Effector memory CD4-positive, alpha-beta T cell (primary cell): ENCODE data around the gene KIF25.

Experiments used
- DNase-seq, 3 donors: peaks; one replicate each; pipeline ENCODE4 v3.0.0-alpha.2; 2020
- H3K27ac ChIP-seq: 2 replicates; pipeline ENCODE4 v1.7.0; 2013; ENCODE audit warnings: mild to moderate bottlenecking, low read length, moderate library complexity; ENCODE audit not compliant: insufficient read depth, poor library complexity, severe bottlenecking
- H3K27me3 ChIP-seq: replicated peaks from 2 replicates; pipeline ENCODE4 v1.7.0; 2013; ENCODE audit warnings: mild to moderate bottlenecking, low read length; ENCODE audit not compliant: insufficient read depth, control insufficient read depth, poor library complexity, severe bottlenecking
- H3K36me3 ChIP-seq: 2 replicates; pipeline ENCODE4 v1.7.0; 2013; ENCODE audit warnings: mild to moderate bottlenecking, low read length, moderate library complexity; ENCODE audit not compliant: control insufficient read depth, insufficient read depth
- H3K4me1 ChIP-seq: 2 replicates; pipeline ENCODE4 v1.7.0; 2013; ENCODE audit warnings: low read length, mild to moderate bottlenecking; ENCODE audit not compliant: control insufficient read depth, insufficient read depth, poor library complexity, severe bottlenecking
- H3K4me3 ChIP-seq: 2 replicates; pipeline ENCODE4 v1.7.0; 2013; ENCODE audit warnings: low read length, low read depth, mild to moderate bottlenecking; ENCODE audit not compliant: insufficient read depth, poor library complexity, severe bottlenecking
- H3K9me3 ChIP-seq: 2 replicates; pipeline ENCODE4 v1.7.0; 2013; ENCODE audit warnings: mild to moderate bottlenecking, low read length, moderate library complexity; ENCODE audit not compliant: control insufficient read depth

The KIF25 gene

DNA sequence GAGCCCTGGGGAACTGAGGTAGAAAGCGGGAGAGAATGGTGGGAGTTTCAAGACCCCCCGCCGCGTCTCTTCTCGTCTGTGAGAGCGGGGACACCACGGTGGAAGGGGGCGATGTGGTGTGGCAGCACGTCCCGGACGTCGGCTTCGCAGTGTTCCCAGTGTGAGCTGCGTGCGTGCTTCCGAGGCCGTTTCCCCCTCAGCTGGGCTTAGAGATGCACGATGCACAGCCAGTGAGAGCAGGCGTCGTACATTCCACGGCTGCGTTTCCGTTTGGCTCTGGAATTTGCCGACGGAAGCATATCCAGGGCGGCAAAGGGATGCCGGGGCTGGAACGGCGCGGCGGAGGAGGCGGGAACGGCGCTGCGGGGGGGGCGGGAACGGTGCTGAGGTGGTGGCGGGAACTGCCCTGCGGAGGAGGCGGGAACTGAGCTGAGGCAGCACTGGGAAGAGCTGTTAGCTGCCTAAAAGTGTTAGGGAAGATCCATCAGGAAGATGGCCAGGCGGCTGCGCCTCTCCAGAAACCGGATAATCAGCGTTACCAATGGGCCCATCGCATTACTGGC lies 37.7 kb downstream of the KIF25 start:
- H3K27ac ChIP-seq, result no peak overlapping the region
- H3K9me3 ChIP-seq, result no peaks in the 10 kb centered on the region
- H3K27me3 ChIP-seq, result no peaks in the 10 kb centered on the region
- no peaks in the 10 kb centered on the region for H3K4me1 ChIP-seq
- H3K4me3 ChIP-seq, result peak overlapping the region; percentile 13
- DNase-seq, result no peak
- H3K36me3 ChIP-seq, result no peaks in the 10 kb centered on the region

DNA sequence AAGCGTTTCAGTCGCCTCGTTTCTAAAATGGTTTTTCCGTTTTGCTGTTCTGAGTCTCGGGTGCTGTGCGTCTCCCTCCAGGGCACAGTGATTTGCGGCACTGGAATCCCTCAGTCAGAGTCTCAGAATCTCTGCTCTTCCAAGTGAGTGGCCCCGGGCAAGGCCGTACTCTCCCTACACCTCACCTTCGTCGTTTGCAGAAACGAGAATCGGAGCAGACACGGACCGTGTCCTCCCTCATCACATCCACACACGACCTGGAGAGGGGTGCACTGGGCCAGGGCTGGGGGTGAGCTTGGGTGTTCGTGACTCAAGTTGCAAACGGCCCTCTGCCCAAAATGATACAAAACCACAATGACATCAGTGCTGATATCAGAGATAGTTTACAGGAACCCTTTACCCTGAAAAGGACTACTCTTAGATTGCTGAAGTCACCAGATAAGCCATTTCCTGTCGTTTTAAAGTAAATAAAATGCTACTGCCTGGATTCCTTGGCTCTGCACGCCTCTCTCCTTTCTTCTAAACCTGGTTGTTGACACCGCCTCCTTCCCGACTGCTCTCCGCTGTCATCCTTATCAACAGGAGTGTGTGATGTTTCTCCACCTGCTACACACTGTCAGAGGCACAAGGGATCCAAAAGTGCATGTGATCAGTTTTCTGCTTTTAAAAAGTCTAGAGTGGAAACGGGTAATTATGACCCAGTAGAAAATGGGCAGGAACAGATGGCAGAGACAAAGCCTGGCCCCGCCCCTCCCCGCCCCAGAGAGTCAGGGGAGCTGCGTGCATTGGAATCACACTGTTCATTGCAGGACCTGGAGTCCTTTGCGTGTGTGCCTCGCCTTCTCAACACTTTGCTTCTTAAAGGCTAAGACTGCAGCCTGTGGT lies 38.4 kb downstream of the KIF25 start:
- no peaks in the 10 kb centered on the region for H3K36me3 ChIP-seq
- H3K4me1 ChIP-seq, result no peaks in the 10 kb centered on the region
- H3K4me3 ChIP-seq, result peak overlapping the region; percentile 13
- H3K9me3 ChIP-seq, result no peaks in the 10 kb centered on the region
- no peaks in the 10 kb centered on the region for H3K27me3 ChIP-seq
- DNase-seq, result no peak
- no peak overlapping the region for H3K27ac ChIP-seq

DNA sequence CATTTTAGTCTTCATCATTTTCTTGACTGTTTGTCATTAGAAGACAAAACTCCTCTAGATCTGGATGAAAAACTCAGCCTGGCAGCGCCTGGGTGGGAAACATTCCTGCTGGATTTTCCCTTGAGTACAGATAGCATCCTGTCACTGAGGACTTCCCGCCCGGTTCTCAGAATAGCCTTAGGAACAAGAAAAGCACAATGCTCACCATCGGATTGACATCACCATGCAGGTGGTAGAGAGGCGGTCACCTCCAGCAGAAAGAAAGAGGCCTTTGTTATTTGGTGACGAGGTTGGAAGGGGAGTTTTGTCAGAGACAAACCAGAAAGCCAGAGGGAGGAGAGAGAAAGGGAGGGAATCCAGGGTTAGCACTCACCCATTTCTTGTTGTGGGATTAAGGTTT lies 39.8 kb downstream of the KIF25 start:
- no peaks in the 10 kb centered on the region for H3K4me1 ChIP-seq
- DNase-seq, result no peak
- H3K27ac ChIP-seq, result no peak overlapping the region
- H3K36me3 ChIP-seq, result no peaks in the 10 kb centered on the region
- H3K9me3 ChIP-seq, result no peaks in the 10 kb centered on the region
- H3K27me3 ChIP-seq, result no peaks in the 10 kb centered on the region
- no peak overlapping the region for H3K4me3 ChIP-seq

DNA sequence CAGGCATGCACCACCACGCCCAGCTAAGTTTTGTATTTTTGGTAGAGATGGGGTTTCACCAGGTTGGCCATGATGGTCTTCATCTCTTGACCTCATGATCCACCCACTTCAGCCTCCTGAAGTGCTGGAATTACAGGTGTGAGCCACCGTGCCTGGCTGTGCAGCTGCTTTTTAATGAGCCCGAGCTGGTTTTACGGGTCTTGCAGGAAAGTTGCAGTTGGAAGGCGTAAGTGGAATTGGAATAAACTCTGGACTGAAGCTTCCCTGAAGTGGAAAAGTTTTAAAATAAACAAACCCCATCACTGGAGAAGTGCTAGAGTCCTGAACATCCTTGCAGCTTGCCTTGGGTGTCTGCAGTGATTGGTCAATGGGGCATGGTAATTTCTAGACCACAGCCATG lies 40.4 kb downstream of the KIF25 start:
- Histone ChIP-seq H3K36me3 (no peaks in the 10 kb centered on the region), H3K27ac (no peak overlapping the region), H3K4me3 (no peak overlapping the region), H3K9me3 (no peaks in the 10 kb centered on the region), H3K4me1 (no peaks in the 10 kb centered on the region), H3K27me3 (no peaks in the 10 kb centered on the region)
- DNase-seq, result no peak

DNA sequence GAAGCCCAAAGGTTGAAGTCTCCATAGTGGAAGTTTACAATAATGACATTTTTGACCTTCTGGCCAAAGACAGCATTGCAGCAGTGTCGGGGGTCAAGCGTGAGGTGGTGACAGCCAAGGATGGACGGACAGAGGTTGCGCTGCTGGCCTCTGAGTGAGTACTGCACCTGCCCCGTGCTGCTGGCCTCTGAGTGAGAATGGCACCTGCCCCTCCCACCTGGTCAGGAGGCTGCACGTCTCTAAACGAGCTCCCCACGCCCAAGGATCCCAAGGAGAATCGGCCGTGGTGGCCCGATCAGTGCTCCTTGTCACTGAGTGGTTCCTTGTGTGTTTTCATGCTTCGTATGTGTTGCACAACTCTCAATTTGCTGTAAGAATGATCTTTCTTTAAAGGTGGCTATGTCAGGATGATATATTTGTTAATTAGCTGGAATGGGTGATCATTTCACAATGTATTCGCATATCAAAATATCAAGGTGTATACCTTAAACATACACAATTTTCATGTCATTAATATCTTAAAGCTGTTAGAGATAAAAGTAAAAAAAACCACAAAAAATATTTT lies 41.2 kb downstream of the KIF25 start:
- Histone ChIP-seq H3K27me3 (no peaks in the 10 kb centered on the region), H3K9me3 (no peaks in the 10 kb centered on the region), H3K4me3 (no peak overlapping the region), H3K4me1 (no peaks in the 10 kb centered on the region), H3K27ac (no peak overlapping the region), H3K36me3 (no peaks in the 10 kb centered on the region)
- DNase-seq, result no peak

DNA sequence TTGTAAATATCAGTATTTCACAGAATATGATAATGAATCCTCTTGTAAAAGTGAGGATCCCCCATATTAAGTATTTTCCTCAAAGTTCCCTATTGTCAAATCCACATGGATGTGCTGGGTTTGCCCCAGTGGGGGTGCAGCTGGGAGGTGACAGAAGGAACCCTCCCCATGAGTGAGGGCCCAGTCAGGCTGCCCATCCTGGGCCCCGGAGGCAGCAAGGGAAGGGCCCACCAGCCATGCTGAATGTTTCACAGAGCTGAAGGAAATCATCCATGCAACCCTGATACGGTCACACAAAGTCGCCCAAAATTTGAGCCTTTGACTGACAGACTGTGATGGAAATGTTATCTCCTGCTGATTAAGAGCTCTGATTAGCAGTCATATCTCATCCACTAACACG lies 41.8 kb downstream of the KIF25 start:
- Histone ChIP-seq H3K4me3 (no peak overlapping the region), H3K9me3 (no peaks in the 10 kb centered on the region), H3K27me3 (no peaks in the 10 kb centered on the region), H3K27ac (no peak overlapping the region), H3K4me1 (no peaks in the 10 kb centered on the region), H3K36me3 (no peaks in the 10 kb centered on the region)
- no peak for DNase-seq

DNA sequence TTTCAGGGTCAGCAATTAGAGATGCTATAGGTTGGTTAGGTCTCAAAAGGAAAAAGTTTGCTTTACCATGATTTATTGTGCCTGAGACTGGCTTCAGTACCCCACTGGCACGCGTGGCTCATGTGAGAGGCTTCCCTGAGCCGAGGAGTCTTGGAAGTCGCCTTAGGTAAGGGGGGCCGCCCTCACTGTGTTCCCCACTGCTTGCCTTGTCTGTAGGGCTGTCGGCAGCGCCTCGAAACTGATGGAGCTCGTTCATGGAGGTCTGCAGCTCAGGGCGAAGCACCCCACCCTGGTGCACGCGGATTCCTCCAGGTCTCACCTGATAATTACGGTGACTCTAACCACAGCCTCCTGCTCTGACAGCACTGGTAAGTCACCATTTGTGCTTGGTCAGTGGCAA lies 42.4 kb downstream of the KIF25 start:
- H3K4me3 ChIP-seq, result no peak overlapping the region
- no peaks in the 10 kb centered on the region for H3K36me3 ChIP-seq
- no peak for DNase-seq
- no peaks in the 10 kb centered on the region for H3K4me1 ChIP-seq
- H3K27ac ChIP-seq, result no peak overlapping the region
- no peaks in the 10 kb centered on the region for H3K27me3 ChIP-seq
- H3K9me3 ChIP-seq, result no peaks in the 10 kb centered on the region

DNA sequence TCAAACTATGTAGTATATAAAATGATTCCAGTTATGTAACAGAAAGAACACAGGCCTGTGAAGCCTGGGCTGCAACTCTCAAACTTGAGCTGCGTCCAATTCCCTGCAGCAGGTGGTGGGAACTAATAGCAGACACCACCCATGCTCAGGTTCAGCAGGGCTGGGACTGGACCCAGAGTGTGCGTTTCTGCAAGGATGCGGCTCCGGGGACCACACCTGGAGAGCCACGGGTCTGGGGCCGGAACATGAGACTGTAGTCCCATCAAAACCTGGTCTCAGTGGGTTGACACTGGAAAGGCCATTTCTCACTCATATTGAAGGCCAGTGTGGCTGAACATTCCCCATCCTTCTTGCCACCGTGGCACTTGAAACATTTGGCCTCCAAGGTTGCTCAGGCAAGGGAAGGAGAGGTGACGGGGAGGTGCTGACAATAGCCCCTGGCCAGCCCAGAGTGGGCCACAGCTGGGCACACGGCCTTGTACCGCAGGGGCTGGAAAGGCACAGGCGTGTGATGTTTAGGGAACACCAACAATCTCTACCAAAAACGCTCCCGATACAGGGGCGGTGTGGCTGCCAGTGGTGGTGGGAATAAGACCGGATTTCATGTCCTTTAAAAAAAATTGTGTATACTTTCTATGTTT lies 43.5 kb downstream of the KIF25 start:
- DNase-seq, result no peak
- no peaks in the 10 kb centered on the region for H3K27me3 ChIP-seq
- H3K9me3 ChIP-seq, result no peaks in the 10 kb centered on the region
- no peak overlapping the region for H3K4me3 ChIP-seq
- H3K27ac ChIP-seq, result no peak overlapping the region
- H3K36me3 ChIP-seq, result no peaks in the 10 kb centered on the region
- H3K4me1 ChIP-seq, result no peaks in the 10 kb centered on the region

DNA sequence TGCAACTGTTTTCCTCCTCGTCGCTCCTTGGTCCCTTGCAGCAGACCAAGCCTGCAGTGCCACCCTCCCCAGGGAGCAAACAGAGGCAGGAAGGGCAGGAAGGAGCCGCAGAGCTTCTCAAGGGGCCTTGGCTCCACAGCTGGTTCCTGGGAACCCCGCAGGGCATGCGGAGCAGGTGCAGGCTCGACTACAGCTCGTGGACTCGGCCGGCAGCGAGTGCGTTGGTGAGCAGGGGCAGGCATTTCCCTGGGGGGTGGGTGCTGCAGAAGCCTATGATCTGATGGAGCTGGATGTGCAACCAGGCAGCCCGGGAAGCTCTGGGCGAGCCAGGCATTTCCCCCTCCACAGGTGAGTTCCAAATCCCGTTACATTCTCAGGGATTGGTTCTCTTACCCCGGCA lies 44.5 kb downstream of the KIF25 start:
- Histone ChIP-seq H3K27ac (no peak overlapping the region), H3K27me3 (no peaks in the 10 kb centered on the region), H3K9me3 (no peaks in the 10 kb centered on the region), H3K4me1 (no peaks in the 10 kb centered on the region), H3K36me3 (no peaks in the 10 kb centered on the region), H3K4me3 (no peak overlapping the region)
- no peak for DNase-seq
